Islet of Langerhans (tissue), 1 donor: ENCODE results near the gene KRTAP5-3.

Experiments used
- FAIRE-seq: peaks from one replicate; lab custom pipeline; 2011; peaks lifted over from hg19 to GRCh38; lab: Jason Lieb, UNC

KRTAP5-3 gene

GRCh38 chr11:1642288-1643145 lies 34.3 kb upstream of the KRTAP5-3 start:
- no peak for FAIRE-seq

DNA sequence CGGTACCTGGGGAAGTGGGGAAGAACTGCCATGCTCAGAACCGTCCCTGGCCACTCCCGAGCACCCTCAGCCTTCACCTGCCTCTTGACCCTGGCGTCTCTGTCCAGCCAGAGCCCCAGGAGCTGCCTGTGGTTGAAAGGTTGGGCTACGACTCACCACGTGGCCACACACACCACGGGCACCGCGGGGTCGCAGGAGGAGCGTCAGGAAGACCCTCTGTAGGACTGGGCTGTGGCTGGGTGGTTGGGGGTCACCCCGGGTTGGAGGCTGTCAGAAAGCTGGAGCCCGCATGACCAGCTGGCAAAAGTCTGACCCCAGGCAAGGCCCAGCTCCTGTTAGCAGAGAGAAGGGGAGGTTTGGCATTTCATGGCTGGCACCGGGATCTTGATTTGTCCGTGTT lies 32.8 kb upstream of the KRTAP5-3 start:
- FAIRE-seq, result no peak

GRCh38 chr11:1640076-1640946 lies 32.0 kb upstream of the KRTAP5-3 start:
- no peak for FAIRE-seq

DNA sequence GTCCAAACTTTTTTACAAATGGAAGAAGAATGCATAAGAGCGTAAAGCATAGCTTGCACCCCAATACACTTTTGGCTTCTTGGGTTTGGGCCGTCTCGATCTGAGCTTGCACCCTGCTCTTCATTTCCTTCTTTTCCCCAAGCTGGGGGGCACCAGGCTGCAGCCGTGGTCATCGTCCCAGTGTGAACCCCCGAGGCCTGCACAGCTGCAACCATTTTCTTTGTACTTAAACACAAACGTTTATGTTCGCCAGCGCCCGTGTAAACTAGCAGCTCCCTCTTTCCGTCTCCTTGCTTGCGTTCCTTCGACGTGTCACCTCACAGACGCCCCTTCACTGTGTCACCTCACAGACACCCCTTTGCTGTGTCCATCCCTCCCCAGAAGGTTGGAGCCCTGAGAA lies 31.4 kb upstream of the KRTAP5-3 start:
- FAIRE-seq, result no peak

- FAIRE-seq, result no peak
These were observed 30.9 kb upstream of the KRTAP5-3 start for GRCh38 chr11:1639102-1639620.

GRCh38 chr11:1638344-1638743 lies 30.1 kb upstream of the KRTAP5-3 start:
- no peak for FAIRE-seq

DNA sequence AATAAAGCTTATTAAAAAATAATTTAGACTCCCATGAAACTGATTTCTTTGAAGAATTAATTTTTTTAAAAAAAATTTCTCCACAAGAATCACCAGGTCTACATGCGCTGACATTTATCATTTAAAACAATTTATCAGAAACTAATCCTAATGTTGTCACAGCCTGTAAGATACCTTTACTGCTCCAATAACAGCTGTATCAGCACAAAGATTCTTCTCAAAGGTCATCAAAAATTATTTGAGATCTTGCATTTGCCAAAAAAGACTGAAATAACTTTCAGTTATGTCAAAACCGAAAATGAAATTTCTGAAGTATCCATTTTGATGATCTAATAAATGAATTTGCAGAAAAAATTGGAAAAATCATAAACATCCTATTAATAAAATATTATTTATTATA lies 29.4 kb upstream of the KRTAP5-3 start:
- FAIRE-seq, result no peak

DNA sequence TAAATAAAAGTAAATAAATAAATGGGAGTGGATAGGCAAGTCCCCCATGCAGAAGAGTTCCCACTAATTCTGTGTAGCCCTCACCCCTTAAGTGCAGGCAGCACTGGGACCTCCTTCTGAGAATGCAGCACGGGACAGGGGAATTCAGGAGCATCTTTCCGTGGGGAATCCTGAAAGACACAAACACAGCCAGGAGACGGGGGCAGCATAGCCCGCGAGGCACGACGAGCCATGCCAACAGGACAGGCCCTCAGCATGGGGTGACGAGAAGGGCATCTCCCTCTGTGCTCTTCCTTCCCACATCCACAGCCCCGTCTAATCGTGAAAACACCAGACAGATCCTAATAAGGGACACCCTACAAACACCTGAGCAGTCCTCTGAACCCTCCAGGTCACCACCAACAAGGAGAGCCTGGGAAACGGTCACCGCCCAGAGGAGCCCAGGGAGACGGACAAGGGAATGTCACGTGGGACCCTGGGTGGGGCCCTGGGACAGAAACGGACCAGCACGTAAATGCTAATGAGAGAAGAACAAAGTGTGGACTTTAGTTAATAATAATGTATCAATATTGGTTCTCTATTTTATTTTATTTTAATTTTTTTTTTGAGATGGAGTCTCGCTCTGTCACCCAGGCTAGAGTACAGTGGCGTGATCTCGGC lies 28.2 kb upstream of the KRTAP5-3 start:
- FAIRE-seq, result no peak

GRCh38 chr11:1633864-1634263 lies 25.6 kb upstream of the KRTAP5-3 start:
- FAIRE-seq, result no peak

DNA sequence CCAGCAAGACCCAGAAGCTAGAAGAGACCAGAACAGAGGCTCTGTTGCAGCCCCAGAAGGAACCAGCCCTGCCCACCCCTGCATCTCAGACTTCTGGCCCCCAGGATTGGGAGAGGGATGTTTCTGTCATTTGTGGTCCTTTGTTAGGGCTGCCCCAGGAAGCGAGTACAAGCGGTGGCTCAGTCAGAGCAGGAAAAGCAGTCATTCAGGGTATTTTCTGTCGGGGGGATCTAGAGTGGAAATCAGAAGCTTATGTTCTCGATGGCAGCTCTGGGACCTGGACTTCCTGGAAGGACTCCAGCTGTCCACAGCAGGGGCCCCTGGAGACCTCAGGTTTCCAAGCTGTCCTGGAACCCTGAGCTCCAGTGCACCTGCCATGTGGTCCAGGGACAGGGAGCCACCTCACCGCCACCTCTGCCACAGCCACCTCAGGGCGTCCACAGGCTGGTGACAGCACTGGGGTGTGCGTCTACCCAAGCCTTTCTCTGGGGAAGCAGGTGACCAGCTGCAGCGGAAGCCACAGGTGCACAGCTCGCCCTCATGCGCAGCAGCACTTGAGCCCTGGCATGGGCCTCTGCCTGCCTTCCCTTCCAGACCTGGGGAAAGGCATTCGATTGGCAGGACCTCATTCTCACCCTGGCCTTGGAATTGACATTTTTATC lies 23.9 kb upstream of the KRTAP5-3 start:
- FAIRE-seq, result no peak

DNA sequence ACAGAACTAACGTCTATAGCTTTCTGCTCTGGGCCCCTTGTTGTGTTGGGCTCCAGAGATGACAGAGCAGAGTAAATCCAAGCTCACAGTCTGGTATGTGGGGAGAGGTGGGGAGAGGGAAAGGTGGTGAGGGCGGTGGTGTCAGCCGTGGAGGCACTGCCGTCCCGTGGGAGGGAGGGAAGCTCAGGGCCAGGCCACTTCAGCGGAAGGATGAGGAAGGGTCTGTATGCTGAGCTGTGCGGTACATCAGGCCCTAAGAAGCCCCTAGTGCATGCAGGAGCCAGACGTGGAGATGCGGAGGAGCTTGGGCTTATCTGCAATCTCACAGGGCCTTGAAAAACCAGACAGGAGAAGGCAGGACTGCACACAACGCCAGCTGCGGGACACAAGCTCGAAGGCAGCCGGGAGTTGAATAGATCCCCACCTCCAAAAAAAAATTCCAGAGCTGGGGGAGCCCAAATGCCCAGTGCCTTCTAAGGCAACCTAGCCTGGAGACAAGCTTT lies 22.9 kb upstream of the KRTAP5-3 start:
- FAIRE-seq, result no peak

DNA sequence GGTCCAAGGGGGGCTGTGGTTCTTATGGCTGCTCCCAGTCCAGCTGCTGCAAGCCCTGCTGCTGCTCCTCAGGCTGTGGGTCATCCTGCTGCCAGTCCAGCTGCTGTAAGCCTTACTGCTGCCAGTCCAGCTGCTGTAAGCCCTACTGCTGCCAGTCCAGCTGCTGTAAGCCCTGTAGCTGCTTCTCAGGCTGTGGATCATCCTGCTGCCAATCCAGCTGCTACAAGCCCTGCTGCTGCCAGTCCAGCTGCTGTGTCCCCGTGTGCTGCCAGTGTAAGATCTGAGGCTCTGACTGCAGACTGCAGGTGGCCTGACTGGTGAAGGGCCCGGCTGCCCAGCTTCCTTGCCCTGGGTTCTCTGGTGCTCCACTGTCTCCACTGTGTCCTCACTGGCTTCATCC lies 22.0 kb upstream of the KRTAP5-3 start:
- FAIRE-seq, result no peak

GRCh38 chr11:1629326-1630185 lies 21.3 kb upstream of the KRTAP5-3 start, which contains the start of gene KRTAP5-5:
Gene KRTAP5-5 (plus strand): TSS chr11:1629775. CDS start chr11:1629841, 66 bp downstream.
- FAIRE-seq, result no peak

DNA sequence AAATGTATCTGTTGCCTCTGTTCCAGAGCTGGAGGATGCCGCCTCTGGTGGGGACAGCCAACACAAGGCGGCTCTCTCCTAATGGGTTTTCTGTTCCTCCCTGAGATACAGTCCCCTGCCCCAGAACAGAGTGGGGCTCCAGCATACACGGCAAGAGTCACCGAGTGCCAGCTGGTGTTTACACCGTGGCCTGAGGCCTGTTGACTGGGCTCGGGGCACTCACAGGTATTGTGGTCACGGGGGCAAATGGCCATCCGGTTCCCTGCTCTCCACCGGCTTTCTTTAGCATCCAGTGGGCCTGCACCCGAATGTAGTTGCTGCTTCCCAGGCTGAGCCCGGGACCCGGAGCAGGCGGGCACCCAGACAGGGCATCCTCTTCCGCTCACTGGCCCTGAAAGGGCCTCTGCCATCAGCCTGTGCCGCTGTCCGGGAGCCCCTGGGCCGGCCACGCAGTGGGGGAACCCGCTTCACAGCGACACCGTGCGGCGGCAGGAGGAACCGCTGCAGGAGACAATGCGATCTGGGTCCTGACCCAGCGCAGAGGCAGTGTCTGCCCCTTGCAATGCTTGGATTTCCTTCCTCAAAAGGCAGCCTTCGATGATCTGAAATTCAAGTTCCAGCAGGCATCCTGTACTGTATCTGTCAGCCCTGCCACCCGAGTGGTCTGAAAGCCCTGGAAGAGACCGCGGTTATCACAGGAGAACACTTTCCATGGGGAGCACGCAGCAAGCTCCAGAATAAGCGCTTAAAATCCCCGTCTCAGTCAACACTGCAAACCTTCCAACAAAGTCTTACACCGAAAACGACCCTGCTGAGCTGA lies 20.5 kb upstream of the KRTAP5-3 start:
- FAIRE-seq, result no peak

DNA sequence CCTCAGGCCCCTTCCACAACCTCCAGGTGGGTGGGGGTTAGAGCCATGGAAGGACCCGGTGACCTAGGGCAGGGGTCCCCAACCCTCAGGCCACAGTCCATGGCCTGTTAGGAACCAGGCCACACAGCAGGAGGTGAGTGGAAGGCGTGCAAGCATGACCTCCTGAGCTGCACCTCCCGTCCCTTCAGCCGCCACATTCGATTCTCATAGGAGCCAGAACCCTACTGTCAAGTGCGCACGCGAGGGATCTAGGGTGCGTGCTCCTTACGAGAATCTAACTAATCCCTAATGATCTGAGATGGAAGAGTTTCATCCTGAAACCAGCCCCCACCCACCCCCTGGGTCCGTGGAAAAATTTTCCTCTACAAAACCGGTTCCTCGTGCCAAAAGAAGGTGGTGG lies 17.3 kb upstream of the KRTAP5-3 start:
- FAIRE-seq, result no peak

GRCh38 chr11:1624621-1625020 lies 16.4 kb upstream of the KRTAP5-3 start:
- FAIRE-seq, result no peak

DNA sequence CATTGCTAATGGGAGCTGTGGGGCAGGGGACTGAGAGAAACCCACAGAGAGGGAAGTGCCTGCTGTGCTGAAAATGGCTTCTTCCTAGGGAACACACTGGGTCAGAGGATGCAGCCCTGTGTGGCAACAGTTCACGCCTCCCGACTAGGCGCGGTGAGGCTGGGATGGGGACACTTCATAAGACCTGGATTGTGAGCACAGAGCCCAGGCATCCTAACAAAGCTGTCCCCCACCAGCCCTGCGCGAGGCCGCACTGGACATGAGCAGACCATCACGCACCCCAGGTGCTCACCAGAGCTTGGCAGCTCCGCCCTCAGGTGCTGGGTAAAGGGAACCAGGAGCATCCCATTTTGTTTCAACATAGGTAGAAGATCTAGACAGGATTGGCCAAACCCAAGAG lies 15.5 kb upstream of the KRTAP5-3 start:
- FAIRE-seq, result no peak

- no peak for FAIRE-seq
These were observed 13.8 kb upstream of the KRTAP5-3 start, which contains the start of gene KRTAP5-4 for GRCh38 chr11:1622086-1622485. Gene KRTAP5-4 (minus strand): TSS chr11:1622138. CDS start chr11:1622093, 45 bp downstream.

GRCh38 chr11:1619449-1619848 lies 11.2 kb upstream of the KRTAP5-3 start:
- no peak for FAIRE-seq

GRCh38 chr11:1618231-1618630 lies 10.0 kb upstream of the KRTAP5-3 start:
- FAIRE-seq, result no peak
